Measurements from ENCODE around the gene UNC5C. TPM values are rescaled to one million over a fixed set of nuclear protein-coding genes. Genes with fewer than 3 reads are reported as not detected.

UNC5C gene
- total RNA-seq, 2 donors from 2014 or later, result 0.52 to 2.0 TPM

DNA sequence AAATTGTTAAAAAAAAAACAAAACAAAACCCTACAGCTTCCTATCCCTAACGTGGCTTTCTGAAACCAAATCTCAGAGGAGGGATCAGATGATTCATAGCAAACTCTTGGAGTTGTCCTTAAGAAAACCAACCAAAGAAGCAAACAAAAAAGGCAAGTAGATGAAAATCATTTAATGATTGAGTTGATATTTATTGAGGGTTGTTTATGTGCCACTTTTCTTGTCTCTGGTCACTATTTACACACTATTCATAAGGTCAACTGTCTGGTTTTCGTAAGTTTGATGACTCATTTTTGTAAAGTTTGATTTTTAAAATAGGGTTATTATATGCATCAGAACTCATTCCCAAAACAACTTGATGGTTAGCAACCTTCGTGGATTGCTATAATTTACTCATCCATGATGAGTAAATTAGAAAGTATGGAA is 133.4 kb downstream of the UNC5C start:
- WGBS, 2 donors, result 38 to 45% methylated on average over 3 of the region's 3 CpGs

DNA sequence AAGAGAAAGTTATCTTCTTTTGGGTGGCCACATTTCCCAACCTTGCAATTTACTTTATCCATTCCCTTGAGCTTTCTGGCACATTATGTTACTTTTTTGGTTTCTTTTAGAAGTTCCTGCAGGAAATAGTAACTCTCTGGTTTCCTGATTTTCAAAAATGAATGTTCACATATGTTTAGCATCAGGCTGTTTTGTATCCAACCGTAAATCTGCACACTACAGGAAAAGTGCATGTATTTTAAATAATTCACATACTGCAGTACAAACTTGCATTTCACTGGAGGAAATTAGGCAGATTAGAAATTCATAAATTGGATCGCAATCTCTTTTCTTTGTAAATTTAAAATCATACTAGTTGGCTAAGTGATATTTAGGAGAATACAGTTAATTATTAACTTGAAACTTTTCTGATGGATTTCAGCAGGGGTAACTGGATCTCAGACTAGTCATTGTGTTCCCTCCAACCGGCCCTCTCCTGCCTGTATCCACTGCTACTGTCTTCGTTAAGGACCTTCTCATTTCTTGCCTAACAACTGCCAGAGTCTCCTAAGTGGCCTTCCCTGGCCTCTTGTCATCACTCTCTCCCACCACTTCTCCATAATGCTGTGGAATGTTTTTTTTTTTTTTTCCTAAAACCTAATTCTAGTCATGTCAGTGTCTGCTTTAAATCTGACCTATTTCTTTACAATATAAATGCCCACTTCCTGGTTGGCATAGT is 137.2 kb downstream of the UNC5C start:
- Histone ChIP-seq H3K9me3 (no peaks in the 10 kb centered on the region), H3K36me3 (replicated peaks in 1 of 2; ENCODE audit: insufficient read depth in 1 of 2, low read depth in 2 of 2) (no peaks in the 10 kb centered on the region), H3K4me3 (no peak overlapping the region), H3K4me1 (no peaks in the 10 kb centered on the region), H3K27me3 (no peaks in the 10 kb centered on the region), H3K27ac (no peak overlapping the region)
- WGBS, 2 donors, result 32 to 46% methylated on average over 4 of the region's 4 CpGs
- ATAC-seq, result no peak
- intact Hi-C loops (cut with DNase I), result no loop called here
- no peak for TF ChIP-seq POLR2A (IDR thresholded peaks at IDR 0.05)
- TF ChIP-seq, protein P1, sequence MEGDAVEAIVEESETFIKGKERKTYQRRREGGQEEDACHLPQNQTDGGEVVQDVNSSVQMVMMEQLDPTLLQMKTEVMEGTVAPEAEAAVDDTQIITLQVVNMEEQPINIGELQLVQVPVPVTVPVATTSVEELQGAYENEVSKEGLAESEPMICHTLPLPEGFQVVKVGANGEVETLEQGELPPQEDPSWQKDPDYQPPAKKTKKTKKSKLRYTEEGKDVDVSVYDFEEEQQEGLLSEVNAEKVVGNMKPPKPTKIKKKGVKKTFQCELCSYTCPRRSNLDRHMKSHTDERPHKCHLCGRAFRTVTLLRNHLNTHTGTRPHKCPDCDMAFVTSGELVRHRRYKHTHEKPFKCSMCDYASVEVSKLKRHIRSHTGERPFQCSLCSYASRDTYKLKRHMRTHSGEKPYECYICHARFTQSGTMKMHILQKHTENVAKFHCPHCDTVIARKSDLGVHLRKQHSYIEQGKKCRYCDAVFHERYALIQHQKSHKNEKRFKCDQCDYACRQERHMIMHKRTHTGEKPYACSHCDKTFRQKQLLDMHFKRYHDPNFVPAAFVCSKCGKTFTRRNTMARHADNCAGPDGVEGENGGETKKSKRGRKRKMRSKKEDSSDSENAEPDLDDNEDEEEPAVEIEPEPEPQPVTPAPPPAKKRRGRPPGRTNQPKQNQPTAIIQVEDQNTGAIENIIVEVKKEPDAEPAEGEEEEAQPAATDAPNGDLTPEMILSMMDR (IDR thresholded peaks at IDR 0.05), result no peak
- no peak for DNase-seq

More for the DNA sequence above, 133.4 kb downstream of the UNC5C start:
- intact Hi-C loops (cut with DNase I), result no loop called here
- Histone ChIP-seq H3K4me3 (no peak overlapping the region), H3K36me3 (replicated peaks in 1 of 2; ENCODE audit: insufficient read depth in 1 of 2, low read depth in 2 of 2) (no peaks in the 10 kb centered on the region), H3K27ac (no peak overlapping the region), H3K9me3 (no peaks in the 10 kb centered on the region), H3K27me3 (no peaks in the 10 kb centered on the region), H3K4me1 (no peaks in the 10 kb centered on the region)
- no peak for TF ChIP-seq POLR2A (IDR thresholded peaks at IDR 0.05)
- ATAC-seq, result no peak
- DNase-seq, result no peak

DNA sequence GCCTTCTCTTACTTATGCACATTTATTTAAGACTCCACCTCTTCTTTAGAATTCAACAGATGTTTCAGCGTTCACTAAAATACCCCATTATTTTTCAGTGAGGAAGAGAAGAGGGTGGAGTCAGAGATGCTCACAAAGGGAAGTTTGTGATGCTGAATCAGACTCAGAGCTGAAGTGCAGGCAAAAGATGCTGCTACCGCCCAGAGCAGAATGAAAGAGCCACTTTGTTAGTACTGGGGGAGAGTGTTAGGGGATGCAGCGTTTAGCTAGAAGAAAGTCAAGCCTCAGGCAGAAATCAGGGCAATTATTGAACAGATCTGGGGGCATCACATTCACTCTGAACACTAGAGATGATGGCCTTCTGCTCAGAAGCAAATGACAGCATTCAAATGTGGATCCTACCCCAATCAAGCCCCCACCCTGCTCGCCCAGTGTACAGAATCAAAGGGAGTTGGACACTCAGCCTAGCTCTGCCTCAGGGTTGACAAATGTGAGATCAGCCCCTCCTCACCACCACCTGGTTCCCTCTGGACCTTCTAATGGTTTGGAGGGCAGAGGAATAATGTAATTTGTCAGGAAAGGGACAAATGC is 138.3 kb downstream of the UNC5C start:
- Histone ChIP-seq H3K4me3 (no peak overlapping the region), H3K36me3 (replicated peaks in 1 of 2; ENCODE audit: insufficient read depth in 1 of 2, low read depth in 2 of 2) (no peaks in the 10 kb centered on the region), H3K27me3 (no peaks in the 10 kb centered on the region), H3K9me3 (no peaks in the 10 kb centered on the region), H3K27ac (no peak overlapping the region), H3K4me1 (no peaks in the 10 kb centered on the region)
- no peak for TF ChIP-seq POLR2A (IDR thresholded peaks at IDR 0.05)
- TF ChIP-seq, protein P1 (IDR thresholded peaks at IDR 0.05), result no peak
- 62 to 66% methylated on average over 4 of the region's 4 CpGs for WGBS, 2 donors
- intact Hi-C loops (cut with DNase I), result no loop called here
- DNase-seq, result no peak
- ATAC-seq, result no peak

DNA sequence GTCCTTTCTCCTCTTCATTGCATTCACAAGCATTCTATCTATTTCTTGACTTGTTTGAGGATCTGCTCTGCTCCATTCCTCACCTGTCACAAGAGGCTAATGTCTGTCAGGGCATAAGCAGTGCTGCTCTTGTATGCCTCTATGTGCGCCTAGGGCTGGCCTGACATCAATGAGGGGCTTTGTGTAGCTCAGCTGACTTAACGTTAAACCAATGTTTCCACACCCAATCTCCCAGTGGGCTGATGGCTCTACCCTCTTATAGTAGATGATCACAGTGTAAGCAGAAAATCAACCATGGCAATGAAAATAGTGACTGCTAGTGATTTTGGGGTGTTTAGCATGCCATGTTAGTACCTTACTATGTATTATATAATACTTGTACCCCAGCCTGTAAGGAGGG is 139.0 kb downstream of the UNC5C start:
- Histone ChIP-seq H3K27me3 (no peaks in the 10 kb centered on the region), H3K27ac (no peak overlapping the region), H3K36me3 (replicated peaks in 1 of 2; ENCODE audit: insufficient read depth in 1 of 2, low read depth in 2 of 2) (no peaks in the 10 kb centered on the region), H3K4me1 (no peaks in the 10 kb centered on the region), H3K4me3 (no peak overlapping the region), H3K9me3 (no peaks in the 10 kb centered on the region)
- intact Hi-C loops (cut with DNase I), result no loop called here
- ATAC-seq, result no peak
- TF ChIP-seq POLR2A (IDR thresholded peaks at IDR 0.05), result no peak
- TF ChIP-seq, protein P1 (IDR thresholded peaks at IDR 0.05), result no peak
- no peak for DNase-seq
- 60 to 76% methylated on average over 2 of the region's 2 CpGs for WGBS, 2 donors

DNA sequence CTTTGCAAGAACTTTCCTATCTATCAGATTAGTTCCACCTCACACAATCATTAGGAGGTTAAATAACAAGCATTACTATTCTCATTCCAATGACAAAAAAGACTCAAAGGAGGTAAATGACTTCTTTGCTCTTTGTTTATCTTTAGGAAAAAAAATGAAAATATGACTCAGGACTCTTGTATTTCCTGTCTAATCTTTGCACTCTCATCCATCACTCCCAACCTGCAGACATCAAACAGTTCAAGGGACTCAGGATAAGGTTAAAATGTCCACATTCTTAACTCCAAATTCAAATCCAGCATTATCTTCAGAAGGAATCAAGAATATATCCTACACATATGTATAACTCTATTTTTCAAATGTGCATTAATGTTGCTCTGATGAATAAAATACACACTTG is 139.6 kb downstream of the UNC5C start:
- TF ChIP-seq, protein P1 (IDR thresholded peaks at IDR 0.05), result no peak
- TF ChIP-seq POLR2A (IDR thresholded peaks at IDR 0.05), result no peak
- H3K9me3 ChIP-seq, result no peaks in the 10 kb centered on the region
- H3K27ac ChIP-seq, result no peak overlapping the region
- ATAC-seq (no peak), DNase-seq (no peak)
- H3K4me3 ChIP-seq, result no peak overlapping the region
- H3K36me3 ChIP-seq (replicated peaks in 1 of 2; ENCODE audit: insufficient read depth in 1 of 2, low read depth in 2 of 2), result no peaks in the 10 kb centered on the region
- H3K4me1 ChIP-seq, result no peaks in the 10 kb centered on the region
- H3K27me3 ChIP-seq, result no peaks in the 10 kb centered on the region
- intact Hi-C loops (cut with DNase I), result no loop called here
